Liver (tissue), 9 donors: ENCODE data around the gene PTPN14. TPM values are rescaled to one million over a fixed set of nuclear protein-coding genes. Genes with fewer than 3 reads are reported as not detected.

Experiments used
- DNase-seq: peaks from one replicate; pipeline ENCODE4 v3.0.0-alpha.2; 2017; ENCODE audit warnings: low spot score
- H3K27ac ChIP-seq, 2 donors: one replicate each; pipeline ENCODE4 v1.7.0; 2013; ENCODE audit warnings: inconsistent platforms in 2 of 2, low read length in 2 of 2, control low read depth in 1 of 2, low read depth in 1 of 2, mild to moderate bottlenecking in 1 of 2
- H3K27me3 ChIP-seq, 4 donors: one replicate each; pipeline versions ENCODE4 v1.6.1 to v1.7.0; 2013; ENCODE audit warnings: low read length in 3 of 4, inconsistent platforms in 1 of 4, mild to moderate bottlenecking in 1 of 4, moderate library complexity in 1 of 4; ENCODE audit not compliant: control insufficient read depth in 4 of 4, insufficient read depth in 4 of 4
- H3K36me3 ChIP-seq, 4 donors: one replicate each; pipeline versions ENCODE4 v1.6.1 to v1.7.0; 2013; ENCODE audit warnings: low read length in 3 of 4, mild to moderate bottlenecking in 3 of 4, low read depth in 1 of 4, moderate library complexity in 1 of 4; ENCODE audit not compliant: control insufficient read depth in 4 of 4, insufficient read depth in 3 of 4
- H3K4me1 ChIP-seq, 4 donors: one replicate each; pipeline versions ENCODE4 v1.6.1 to v1.7.0; 2013; ENCODE audit warnings: low read length in 3 of 4, mild to moderate bottlenecking in 3 of 4, moderate library complexity in 1 of 4; ENCODE audit not compliant: control insufficient read depth in 4 of 4, insufficient read depth in 4 of 4
- H3K4me3 ChIP-seq, 3 donors: one replicate each; pipeline versions ENCODE4 v1.6.1 to v1.7.0; 2013; ENCODE audit warnings: low read length in 3 of 3, control low read depth in 1 of 3, low read depth in 1 of 3, mild to moderate bottlenecking in 1 of 3
- H3K9ac ChIP-seq, 2 donors: one replicate each; pipeline ENCODE4 v1.7.0; 2013; ENCODE audit warnings: low read length in 2 of 2, mild to moderate bottlenecking in 2 of 2, moderate library complexity in 2 of 2, control low read depth in 1 of 2, low read depth in 1 of 2
- H3K9me3 ChIP-seq, 4 donors: one replicate each; pipeline versions ENCODE4 v1.6.1 to v1.7.0; 2013; ENCODE audit warnings: low read length in 3 of 4; ENCODE audit not compliant: control insufficient read depth in 4 of 4
- ATF3 ChIP-seq: IDR thresholded peaks from 2 replicates; pipeline ENCODE4 v1.6.1; 2016; ENCODE audit warnings: antibody characterized with exemption
- CTCF ChIP-seq: fragments of 150-350 bp; IDR thresholded peaks from 2 replicates; pipeline ENCODE4 v1.5.1; 2017; ENCODE audit warnings: improper control_type of control experiment, low read depth, low read length; ENCODE audit not compliant: missing input control
- EGR1 ChIP-seq, 2 donors: IDR thresholded peaks; 2 replicates each; pipeline ENCODE4 v1.6.1; 2016 to 2018; ENCODE audit warnings: antibody characterized with exemption in 2 of 2, low read depth in 2 of 2
- FOXA1 ChIP-seq: IDR thresholded peaks from 2 replicates; pipeline ENCODE4 v1.6.1; 2016; ENCODE audit warnings: antibody characterized with exemption
- FOXA2 ChIP-seq: IDR thresholded peaks from 2 replicates; pipeline ENCODE4 v1.6.1; 2016; ENCODE audit warnings: antibody characterized with exemption
- GABPA ChIP-seq, 2 donors: IDR thresholded peaks in 1 of 2; conservative IDR thresholded peaks in 1 of 2; 2 replicates each; pipeline ENCODE4 v1.6.1; 2016; ENCODE audit warnings: antibody characterized with exemption in 2 of 2, mild to moderate bottlenecking in 1 of 2, moderate library complexity in 1 of 2
- HNF4A ChIP-seq, 2 donors: conservative IDR thresholded peaks; 2 replicates each; pipeline ENCODE4 v1.6.1; 2016; ENCODE audit warnings: antibody characterized with exemption in 2 of 2, mild to moderate bottlenecking in 2 of 2
- HNF4G ChIP-seq: IDR thresholded peaks from 2 replicates; pipeline ENCODE4 v1.6.1; 2016; ENCODE audit warnings: antibody characterized with exemption
- JUND ChIP-seq, 2 donors: IDR thresholded peaks; 2 replicates each; pipeline ENCODE4 v1.6.1; 2016; ENCODE audit warnings: antibody characterized with exemption in 2 of 2
- MAX ChIP-seq: IDR thresholded peaks from 2 replicates; pipeline ENCODE4 v1.6.1; 2016; ENCODE audit warnings: antibody characterized with exemption
- NR2F2 ChIP-seq: IDR thresholded peaks from 2 replicates; pipeline ENCODE4 v1.6.1; 2016; ENCODE audit warnings: antibody characterized with exemption
- RAD21 ChIP-seq, 2 donors: IDR thresholded peaks; 2 replicates each; pipeline ENCODE4 v1.6.1; 2016; ENCODE audit warnings: antibody characterized with exemption in 2 of 2, mild to moderate bottlenecking in 2 of 2
- REST ChIP-seq: IDR thresholded peaks from 2 replicates; pipeline ENCODE4 v1.6.1; 2016; ENCODE audit warnings: antibody characterized with exemption, mild to moderate bottlenecking
- RXRA ChIP-seq, 2 donors: IDR thresholded peaks; 2 replicates each; pipeline ENCODE4 v1.6.1; 2017 to 2018; ENCODE audit warnings: antibody characterized with exemption in 2 of 2, mild to moderate bottlenecking in 1 of 2
- SP1 ChIP-seq: IDR thresholded peaks from 2 replicates; pipeline ENCODE4 v1.6.1; 2018; ENCODE audit warnings: antibody characterized with exemption, mild to moderate bottlenecking
- TAF1 ChIP-seq: conservative IDR thresholded peaks from 2 replicates; pipeline ENCODE4 v1.6.1; 2016; ENCODE audit warnings: antibody characterized with exemption, mild to moderate bottlenecking
- YY1 ChIP-seq: IDR thresholded peaks from 2 replicates; pipeline ENCODE4 v1.6.1; 2016; ENCODE audit warnings: antibody characterized with exemption, mild to moderate bottlenecking
- ZBTB33 ChIP-seq: IDR thresholded peaks from 2 replicates; pipeline ENCODE4 v1.6.1; 2016; ENCODE audit warnings: antibody characterized with exemption
- WGBS: extraction: QIAGEN DNeasy Blood & Tissue Kit; methylation state at CpG from one replicate; pipeline ENCODE4 v1.1.7; 2013; 5-methylcytosine and 5-hydroxymethylcytosine counted together
- polyA plus RNA-seq, 2 donors: library from polyadenylated mRNA; stranded (reverse) in 1 of 2; unstranded in 1 of 2; fragments of 200-250 nt in 1 of 2; fragments of >200 nt in 1 of 2; fragmentation: Nextera tagmentation in 1 of 2; extraction: Ambion mirVana in 1 of 2; gene quantifications; one replicate each; pipeline versions ENCODE4 v1.2.1 to v1.2.3, GENCODE V29; 2013 to 2015
- total RNA-seq, 2 donors: library from RNA; depleted of rRNA; stranded (reverse); fragments of >200 nt; gene quantifications; one replicate each; pipeline ENCODE4 v1.2.3, GENCODE V29; 2014
- donor health status: healthy.
- donor health status: healthy.
- donor health status: healthy.
- donor health status: healthy.
- donor health status: healthy.

Gene PTPN14
- total and polyA plus RNA-seq, 4 donors: 0.54 to 3.2 (median 1.5) TPM

- 59% methylated on average over 2 of the region's 2 CpGs for WGBS
- no peak for DNase-seq
- Histone ChIP-seq H3K9me3 (no peaks in the 10 kb centered on the region), H3K4me1 (peaks cover 0 to 17% (median 6%) of the 10 kb centered on the region in 4 donors), H3K27ac (no peak overlapping the region), H3K9ac (no peak overlapping the region), H3K27me3 (peaks cover 0 to 4% (median 0%) of the 10 kb centered on the region in 4 donors), H3K36me3 (no peaks in the 10 kb centered on the region), H3K4me3 (no peak overlapping the region)
- TF ChIP-seq HNF4G: no peak
- no peak for TF ChIP-seq YY1
- TF ChIP-seq RAD21 (IDR thresholded peaks at IDR 0.05): no peak
- TF ChIP-seq GABPA (IDR thresholded peaks at IDR 0.05 in 1 of 2, conservative IDR thresholded peaks at IDR 0.05 in 1 of 2): no peak
- no peak for TF ChIP-seq RXRA (IDR thresholded peaks at IDR 0.05)
- TF ChIP-seq FOXA1: no peak
- no peak for TF ChIP-seq HNF4A (conservative IDR thresholded peaks at IDR 0.05)
- no peak for TF ChIP-seq ZBTB33
- no peak for TF ChIP-seq FOXA2
- no peak for TF ChIP-seq NR2F2
- TF ChIP-seq ATF3: no peak
- TF ChIP-seq REST: no peak
- TF ChIP-seq EGR1 (IDR thresholded peaks at IDR 0.05; ENCODE audit: low read depth in 2 of 2): no peak
- no peak for TF ChIP-seq MAX
- TF ChIP-seq CTCF: no peak
- TF ChIP-seq SP1: no peak
- TF ChIP-seq TAF1: no peak
- TF ChIP-seq JUND (IDR thresholded peaks at IDR 0.05): no peak
These were observed 2.4 kb downstream of the PTPN14 start for GRCh38 chr1:214548988-214549387.
